Activated B cell treated with CpG ODN at 0.5 μM for 24 hours (primary cell): ENCODE data around the gene DCXR. TPM values are rescaled to one million over a fixed set of nuclear protein-coding genes. Genes with fewer than 3 reads are reported as not detected.

ENCODE experiments used
- ATAC-seq: fragments of 200-7000 bp; cut with Tn5 transposase; one replicate; pipeline ENCODE4 v1.10.0; 2021; ENCODE audit warnings: low read depth, mild to moderate bottlenecking, moderate library complexity
- CTCF ChIA-PET: fragments of 350-600 bp; sonication (Branson Sonifier 250); formaldehyde crosslinking; loops from one replicate; lab custom pipeline; 2021; ENCODE audit warnings: antibody characterized with exemption; lab: Charles Lee
- POLR2A ChIA-PET: fragments of 350-600 bp; sonication (Branson Sonifier 250); formaldehyde crosslinking; loops from one replicate; lab custom pipeline; 2021; ENCODE audit warnings: antibody characterized with exemption; lab: Charles Lee
- DNase-seq: peaks from one replicate; pipeline ENCODE4 v3.0.0; 2022
- H3K27ac Mint-ChIP-seq: one replicate; pipeline ENCODE4 v1.8.0; 2020; ENCODE audit warnings: mixed read lengths
- H3K27me3 Mint-ChIP-seq: one replicate; pipeline ENCODE4 v1.8.0; 2021; ENCODE audit warnings: mixed read lengths
- H3K36me3 Mint-ChIP-seq: one replicate; pipeline ENCODE4 v1.8.0; 2021; ENCODE audit warnings: low read depth, mixed read lengths
- H3K4me1 Mint-ChIP-seq: one replicate; pipeline ENCODE4 v1.8.0; 2021; ENCODE audit warnings: mixed read lengths
- H3K4me3 Mint-ChIP-seq: one replicate; pipeline ENCODE4 v1.8.0; 2020; ENCODE audit warnings: mild to moderate bottlenecking, mixed read lengths
- H3K9me3 Mint-ChIP-seq: one replicate; pipeline ENCODE4 v1.8.0; 2020; ENCODE audit warnings: mixed read lengths
- intact Hi-C: fragments of 100-400 bp; cut with micrococcal nuclease; formaldehyde crosslinking; loops from one replicate; pipeline ENCODE4 v1.15.1; 2024
- total RNA-seq: library from RNA; stranded (reverse); gene quantifications from 2 replicates; pipeline ENCODE4 v1.2.3, GENCODE V29; 2022
- TF ChIP-seq, protein P1 (sequence below): fragments of 200-600 bp; IDR thresholded peaks from one replicate; pipeline ENCODE4 v1.8.0; 2022; ENCODE audit warnings: antibody characterized with exemption, mild to moderate bottlenecking

The DCXR gene
- total RNA-seq, 1 donor from 2014 or later = 84.3 TPM

DNA sequence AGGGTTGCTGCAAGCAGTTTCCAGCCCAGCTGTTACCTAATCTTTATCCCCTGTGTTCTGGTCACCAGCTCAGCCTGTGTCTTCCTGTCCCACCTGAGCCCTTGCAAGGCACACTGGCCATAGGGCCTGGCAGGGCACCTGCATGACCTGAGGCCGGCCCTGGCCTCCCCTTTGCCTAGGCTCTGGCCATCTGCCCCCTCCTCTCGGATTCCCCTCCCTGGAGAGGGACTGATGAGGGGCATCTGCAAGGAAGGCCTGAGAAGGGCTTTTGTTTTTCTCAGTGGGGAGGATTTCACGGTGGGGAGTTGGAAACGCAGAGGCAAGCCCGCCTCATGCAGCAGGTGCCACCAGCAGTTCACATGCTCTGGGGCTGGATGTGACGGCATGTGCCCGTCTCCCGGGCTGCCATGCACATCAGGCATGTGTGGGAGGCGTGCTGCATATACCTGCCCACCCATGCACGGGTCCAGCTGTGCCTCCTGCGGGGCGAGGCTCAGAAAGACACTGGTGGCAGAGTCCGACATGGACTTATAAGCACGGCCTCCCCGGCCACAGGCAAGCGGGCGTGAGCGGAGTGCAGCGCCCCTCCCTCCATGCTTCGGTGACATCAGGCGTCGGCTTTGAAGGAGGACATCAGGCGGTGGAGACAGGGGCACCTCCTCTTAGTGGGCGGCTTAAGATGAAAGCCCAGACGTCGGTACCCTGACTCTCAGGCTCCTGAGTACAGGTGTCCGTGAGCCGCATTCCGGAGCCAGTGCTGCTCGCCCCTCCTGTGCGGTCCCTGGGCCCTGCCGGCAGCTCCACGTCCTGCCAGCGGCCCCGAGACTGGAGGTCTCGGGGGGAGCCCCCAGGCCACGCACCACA lies 43.5 kb downstream of the DCXR start:
- no peaks in the 10 kb centered on the region for H3K4me1 Mint-ChIP-seq
- no peak overlapping the region for H3K4me3 Mint-ChIP-seq
- POLR2A ChIA-PET = no interaction called here
- no peak overlapping the region for H3K27ac Mint-ChIP-seq
- H3K36me3 Mint-ChIP-seq = peaks cover 20% of the 10 kb centered on the region
- intact Hi-C loops = no loop called here
- H3K27me3 Mint-ChIP-seq = no peaks in the 10 kb centered on the region
- DNase-seq (no peak), ATAC-seq (no peak)
- H3K9me3 Mint-ChIP-seq = no peaks in the 10 kb centered on the region
- CTCF ChIA-PET = no interaction called here
- TF ChIP-seq, protein P1, sequence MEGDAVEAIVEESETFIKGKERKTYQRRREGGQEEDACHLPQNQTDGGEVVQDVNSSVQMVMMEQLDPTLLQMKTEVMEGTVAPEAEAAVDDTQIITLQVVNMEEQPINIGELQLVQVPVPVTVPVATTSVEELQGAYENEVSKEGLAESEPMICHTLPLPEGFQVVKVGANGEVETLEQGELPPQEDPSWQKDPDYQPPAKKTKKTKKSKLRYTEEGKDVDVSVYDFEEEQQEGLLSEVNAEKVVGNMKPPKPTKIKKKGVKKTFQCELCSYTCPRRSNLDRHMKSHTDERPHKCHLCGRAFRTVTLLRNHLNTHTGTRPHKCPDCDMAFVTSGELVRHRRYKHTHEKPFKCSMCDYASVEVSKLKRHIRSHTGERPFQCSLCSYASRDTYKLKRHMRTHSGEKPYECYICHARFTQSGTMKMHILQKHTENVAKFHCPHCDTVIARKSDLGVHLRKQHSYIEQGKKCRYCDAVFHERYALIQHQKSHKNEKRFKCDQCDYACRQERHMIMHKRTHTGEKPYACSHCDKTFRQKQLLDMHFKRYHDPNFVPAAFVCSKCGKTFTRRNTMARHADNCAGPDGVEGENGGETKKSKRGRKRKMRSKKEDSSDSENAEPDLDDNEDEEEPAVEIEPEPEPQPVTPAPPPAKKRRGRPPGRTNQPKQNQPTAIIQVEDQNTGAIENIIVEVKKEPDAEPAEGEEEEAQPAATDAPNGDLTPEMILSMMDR = no peak

- H3K27ac Mint-ChIP-seq = no peak overlapping the region
- TF ChIP-seq, protein P1 = no peak
- DNase-seq = no peak
- ATAC-seq = no peak
- intact Hi-C loops = no loop called here
- ChIA-PET CTCF (no interaction called here), POLR2A (no interaction called here)
- no peak overlapping the region for H3K4me3 Mint-ChIP-seq
- no peaks in the 10 kb centered on the region for H3K9me3 Mint-ChIP-seq
- no peaks in the 10 kb centered on the region for H3K4me1 Mint-ChIP-seq
- H3K36me3 Mint-ChIP-seq = peaks cover 23% of the 10 kb centered on the region
- H3K27me3 Mint-ChIP-seq = no peaks in the 10 kb centered on the region
Measured at GRCh38 chr17:81992306-81993102, 45.0 kb downstream of the DCXR start.

GRCh38 chr17:81991684-81992305 lies 45.7 kb downstream of the DCXR start:
- peaks cover 20% of the 10 kb centered on the region for H3K36me3 Mint-ChIP-seq
- TF ChIP-seq, protein P1 = no peak
- CTCF ChIA-PET = no interaction called here
- DNase-seq (no peak), ATAC-seq (no peak)
- POLR2A ChIA-PET = interaction anchor here (0.6 kb wide), 1 partner anchor 38 kb away, joined by 3 read pairs; no protein-coding TSS in a partner anchor
- H3K27ac Mint-ChIP-seq = no peak overlapping the region
- intact Hi-C loops = no loop called here
- H3K4me3 Mint-ChIP-seq = no peak overlapping the region
- no peaks in the 10 kb centered on the region for H3K4me1 Mint-ChIP-seq
- no peaks in the 10 kb centered on the region for H3K9me3 Mint-ChIP-seq
- H3K27me3 Mint-ChIP-seq = no peaks in the 10 kb centered on the region

DNA sequence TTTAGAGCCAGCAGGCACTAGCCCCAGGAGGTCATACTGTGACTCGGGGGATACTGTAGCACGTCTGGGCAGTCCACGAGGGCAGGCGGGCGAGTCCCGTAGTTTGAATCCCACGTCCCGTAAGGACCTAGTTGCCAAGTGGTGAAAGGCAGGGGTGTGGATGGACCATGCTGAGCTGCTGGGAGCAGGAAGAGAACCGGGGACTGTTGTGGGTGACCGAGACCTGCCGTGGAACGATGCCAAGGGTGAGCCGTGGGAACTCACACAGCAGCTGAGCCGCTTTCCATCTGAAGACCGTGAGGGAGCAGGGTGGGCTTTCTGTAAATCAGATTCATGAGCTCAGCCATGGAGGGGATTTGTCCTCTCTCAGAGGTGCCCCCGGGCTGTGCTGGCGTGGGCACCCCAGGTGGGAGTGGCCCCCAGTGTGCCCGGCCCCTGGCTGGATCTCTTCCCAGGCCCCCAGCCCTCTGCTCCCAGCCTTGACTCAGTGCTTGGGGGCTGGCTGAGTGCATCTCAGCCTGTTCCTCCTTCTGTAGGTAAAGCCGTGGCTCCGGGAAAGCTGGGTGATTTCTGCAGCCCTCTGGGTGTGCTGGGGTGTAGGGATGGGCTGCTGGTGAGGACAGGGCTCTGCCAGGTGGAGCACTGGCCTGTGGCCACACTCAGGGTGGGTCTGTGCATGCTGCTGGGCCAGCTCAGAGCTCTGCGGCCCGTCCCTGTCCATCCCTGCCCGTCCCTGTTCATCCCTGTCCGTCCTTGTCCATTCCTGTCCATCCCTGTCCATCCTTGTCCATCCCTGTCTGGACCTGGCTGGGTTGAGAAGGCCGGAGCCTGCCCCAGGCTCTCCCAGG lies 46.4 kb downstream of the DCXR start:
- Mint-ChIP-seq H3K4me3 (no peak overlapping the region), H3K27me3 (no peaks in the 10 kb centered on the region), H3K4me1 (no peaks in the 10 kb centered on the region), H3K36me3 (peaks cover 24% of the 10 kb centered on the region), H3K9me3 (no peaks in the 10 kb centered on the region), H3K27ac (no peak overlapping the region)
- POLR2A ChIA-PET = interaction anchor here (0.6 kb wide), 1 partner anchor 38 kb away, joined by 3 read pairs; no protein-coding TSS in a partner anchor
- DNase-seq = no peak
- CTCF ChIA-PET = no interaction called here
- TF ChIP-seq, protein P1 = no peak
- intact Hi-C loops = no loop called here
- ATAC-seq = no peak
